Type B pancreatic cell (in vitro differentiated cells): Measurements from ENCODE around the gene MYO3A. TPM values are rescaled to one million over a fixed set of nuclear protein-coding genes. Genes with fewer than 3 reads are reported as not detected.

Experiments
- DNase-seq: peaks from one replicate; pipeline ENCODE4 v3.0.0; 2021; ENCODE audit warnings: mixed read lengths; ENCODE audit not compliant: unreplicated experiment; ENCODE audit errors: extremely low spot score
- H3K27ac Mint-ChIP-seq: 2 replicates; pipeline ENCODE4 v1.8.0; 2021; ENCODE audit warnings: mild to moderate bottlenecking, mixed read lengths
- H3K27me3 Mint-ChIP-seq: 2 replicates; pipeline ENCODE4 v1.8.0; 2021; ENCODE audit warnings: mixed read lengths
- H3K36me3 Mint-ChIP-seq: 2 replicates; pipeline ENCODE4 v1.8.0; 2021; ENCODE audit warnings: mixed read lengths
- H3K4me1 Mint-ChIP-seq: one replicate; pipeline ENCODE4 v1.8.0; 2021; ENCODE audit warnings: mixed read lengths; ENCODE audit not compliant: unreplicated experiment
- H3K4me3 Mint-ChIP-seq: 2 replicates; pipeline ENCODE4 v1.8.0; 2021; ENCODE audit warnings: mild to moderate bottlenecking, mixed read lengths
- H3K9me3 Mint-ChIP-seq: 2 replicates; pipeline ENCODE4 v1.8.0; 2021; ENCODE audit warnings: mixed read lengths
- CTCF ChIP-seq: fragments of 200-600 bp; sonication (generic); conservative IDR thresholded peaks from 2 replicates; pipeline ENCODE4 v1.5.0; 2021; ENCODE audit warnings: antibody characterized with exemption, mild to moderate bottlenecking
- total RNA-seq: library from RNA; stranded (reverse); gene quantifications from 2 replicates; pipeline ENCODE4 v1.2.1, GENCODE V29; 2021; ENCODE audit warnings: low replicate concordance

MYO3A gene
- total RNA-seq, 1 donor from 2014 or later = 11.2 TPM

- no peak overlapping the region for H3K27ac Mint-ChIP-seq
- H3K4me3 Mint-ChIP-seq = peak overlapping the region; percentile 91
- no peaks in the 10 kb centered on the region for H3K36me3 Mint-ChIP-seq
- peak; percentile 72 for DNase-seq
- H3K9me3 Mint-ChIP-seq = no peaks in the 10 kb centered on the region
- H3K27me3 Mint-ChIP-seq = peaks cover 30% of the 10 kb centered on the region
- H3K4me1 Mint-ChIP-seq = no peaks in the 10 kb centered on the region
- peak; percentile 68 for TF ChIP-seq CTCF
Observed at GRCh38 chr10:25934621-25935139, 651 bp downstream of the MYO3A start.

GRCh38 chr10:25938405-25938804 is 4.4 kb downstream of the MYO3A start:
- TF ChIP-seq CTCF = no peak
- H3K9me3 Mint-ChIP-seq = no peaks in the 10 kb centered on the region
- no peaks in the 10 kb centered on the region for H3K4me1 Mint-ChIP-seq
- H3K36me3 Mint-ChIP-seq = no peaks in the 10 kb centered on the region
- no peak overlapping the region for H3K4me3 Mint-ChIP-seq
- H3K27me3 Mint-ChIP-seq = peaks cover 23% of the 10 kb centered on the region
- H3K27ac Mint-ChIP-seq = no peak overlapping the region
- no peak for DNase-seq

- Mint-ChIP-seq H3K4me3 (no peak overlapping the region), H3K27ac (no peak overlapping the region), H3K36me3 (no peaks in the 10 kb centered on the region), H3K27me3 (no peaks in the 10 kb centered on the region), H3K4me1 (no peaks in the 10 kb centered on the region), H3K9me3 (peaks cover 4% of the 10 kb centered on the region)
- DNase-seq = no peak
- no peak for TF ChIP-seq CTCF
Observed at GRCh38 chr10:25944771-25945170, 10.7 kb downstream of the MYO3A start.

- DNase-seq = no peak
- Mint-ChIP-seq H3K36me3 (no peaks in the 10 kb centered on the region), H3K4me1 (no peaks in the 10 kb centered on the region), H3K4me3 (no peak overlapping the region), H3K9me3 (peaks cover 7% of the 10 kb centered on the region), H3K27ac (no peak overlapping the region), H3K27me3 (no peaks in the 10 kb centered on the region)
- TF ChIP-seq CTCF = no peak
Observed at GRCh38 chr10:25952857-25953256, 18.8 kb downstream of the MYO3A start.

- TF ChIP-seq CTCF = no peak
- Mint-ChIP-seq H3K9me3 (peaks cover 7% of the 10 kb centered on the region), H3K4me1 (no peaks in the 10 kb centered on the region), H3K27ac (no peak overlapping the region), H3K4me3 (no peak overlapping the region), H3K27me3 (no peaks in the 10 kb centered on the region), H3K36me3 (no peaks in the 10 kb centered on the region)
- DNase-seq = no peak
Observed at GRCh38 chr10:25954851-25955250, 20.8 kb downstream of the MYO3A start.
